GM12878 (cell line): ENCODE data around the gene OSBPL7. TPM values are rescaled to one million over a fixed set of nuclear protein-coding genes. Genes with fewer than 3 reads are reported as not detected.

Experiments
- ATAC-seq: fragments of 200-7000 bp; cut with Tn5 transposase; 3 replicates; pipeline ENCODE4 v1.9.1; 2020; ENCODE audit warnings: mild to moderate bottlenecking, moderate library complexity
- BruUV-seq: library from RNA; stranded (reverse); fragments of 400-500 nt; replicated peaks from 2 replicates; lab custom pipeline; 2021; lab: Mats Ljungman, UMichigan
- CTCF ChIA-PET: fragments of 300-600 bp; sonication (Branson Sonifier 250); formaldehyde crosslinking; extraction: SDS; loops from one replicate; lab custom pipeline; 2021; ENCODE audit warnings: inconsistent platforms; lab: Yijun Ruan, JAX
- POLR2A ChIA-PET: fragments of 350-600 bp; formaldehyde crosslinking; extraction: SDS; loops from one replicate; lab custom pipeline; 2021; ENCODE audit warnings: inconsistent platforms; lab: Charles Lee
- RAD21 ChIA-PET: fragments of 300-600 bp; sonication (Branson Sonifier 250); formaldehyde crosslinking; loops from one replicate; lab custom pipeline; 2023; ENCODE audit warnings: antibody characterized with exemption; ENCODE audit not compliant: unreplicated experiment; lab: Charles Lee
- SMC1A ChIA-PET: fragments of 300-600 bp; sonication (Branson Sonifier 250); formaldehyde crosslinking; loops from one replicate; lab custom pipeline; 2023; ENCODE audit not compliant: unreplicated experiment, uncharacterized antibody; lab: Charles Lee
- DNase-seq: peaks from one replicate; pipeline ENCODE4 v3.0.0-alpha.2; 2011; ENCODE audit warnings: low read depth, low spot score
- FAIRE-seq: peaks from 3 replicates; lab custom pipeline; 2011; peaks lifted over from hg19 to GRCh38; lab: Jason Lieb, UNC
- H2AFZ ChIP-seq: 2 replicates; pipeline ENCODE4 v1.6.0; 2011; ENCODE audit warnings: low read depth, low read length, control low read depth; ENCODE audit not compliant: control insufficient read depth
- H3K27ac ChIP-seq: 2 replicates; pipeline ENCODE4 v1.5.1; 2011; ENCODE audit warnings: control low read depth; ENCODE audit not compliant: control insufficient read depth, insufficient read depth
- H3K27me3 ChIP-seq, 2 experiments: replicated peaks in 1 of 2; 2 replicates each; pipeline versions ENCODE4 v1.6.0 to v1.6.1; 2011; ENCODE audit warnings: low read length in 1 of 2; ENCODE audit not compliant: control insufficient read depth in 2 of 2, insufficient read depth in 2 of 2
- H3K36me3 ChIP-seq, 2 experiments: 2 replicates each; pipeline ENCODE4 v1.5.1; 2011; ENCODE audit warnings: low read length in 1 of 2; ENCODE audit not compliant: control insufficient read depth in 2 of 2, insufficient read depth in 2 of 2
- H3K4me1 ChIP-seq: 2 replicates; pipeline ENCODE4 v1.6.1; 2011; ENCODE audit warnings: mild to moderate bottlenecking, low read length, moderate library complexity, mixed read lengths; ENCODE audit not compliant: control insufficient read depth, insufficient read depth
- H3K4me2 ChIP-seq: 2 replicates; pipeline ENCODE4 v1.6.0; 2011; ENCODE audit warnings: control low read depth; ENCODE audit not compliant: control insufficient read depth, insufficient read depth
- H3K4me3 ChIP-seq: fragments of 200-600 bp; sonication (generic); 2 replicates; pipeline ENCODE4 v1.5.1; 2016
- H3K79me2 ChIP-seq: 2 replicates; pipeline ENCODE4 v1.6.0; 2011; ENCODE audit warnings: low read length; ENCODE audit not compliant: control insufficient read depth, insufficient read depth
- H3K9ac ChIP-seq: 2 replicates; pipeline ENCODE4 v1.8.0; 2011; ENCODE audit warnings: low read length, control low read depth, mixed read lengths; ENCODE audit not compliant: control insufficient read depth, insufficient read depth
- H3K9me3 ChIP-seq: replicated peaks from 3 replicates; pipeline ENCODE4 v1.5.1; 2011; ENCODE audit warnings: mild to moderate bottlenecking, low read length; ENCODE audit not compliant: control insufficient read depth, insufficient read depth
- H4K20me1 ChIP-seq: 2 replicates; pipeline ENCODE4 v1.6.0; 2011; ENCODE audit not compliant: control insufficient read depth, insufficient read depth
- CHD4 ChIP-seq: fragments of 200-600 bp; sonication (generic); IDR thresholded peaks from 2 replicates; pipeline ENCODE4 v1.6.1; 2016; ENCODE audit warnings: mild to moderate bottlenecking
- GATAD2B ChIP-seq: fragments of 450-650 bp; conservative IDR thresholded peaks from 2 replicates; pipeline ENCODE4 v1.6.1; 2017; ENCODE audit warnings: low read depth, mild to moderate bottlenecking, moderate library complexity
- SKIL ChIP-seq: fragments of 450-650 bp; IDR thresholded peaks from 2 replicates; pipeline ENCODE4 v1.6.1; 2017; ENCODE audit warnings: mild to moderate bottlenecking, low read depth, inconsistent platforms; ENCODE audit not compliant: poor library complexity, severe bottlenecking
- ZNF592 ChIP-seq: fragments of 450-650 bp; IDR thresholded peaks from 2 replicates; pipeline ENCODE4 v1.6.1; 2017; ENCODE audit warnings: mild to moderate bottlenecking, moderate library complexity
- WGBS: methylation state at CpG from one replicate; pipeline ENCODE4 v1.1.6; 2016; ENCODE audit warnings: low lambda C conversion rate; ENCODE audit not compliant: insufficient replicate concordance, insufficient coverage; ENCODE audit errors: missing lambda C conversion rate; 5-methylcytosine and 5-hydroxymethylcytosine counted together
- in situ Hi-C: fragments of 300-500 bp; cut with MboI; formaldehyde crosslinking; loops from 9 replicates; pipeline ENCODE4 v1.14.3; 2018; ENCODE audit warnings: mixed read lengths
- intact Hi-C: fragments of 100-400 bp; cut with micrococcal nuclease; formaldehyde crosslinking; loops from one replicate; pipeline ENCODE4 v1.14.2; 2022; ENCODE audit not compliant: unreplicated experiment
- polyA plus RNA-seq, 11 experiments: library from polyadenylated mRNA; depleted of rRNA in 4 of 11; unstranded in 6 of 11; stranded (reverse) in 5 of 11; fragments of >200 nt; fragmentation: Nextera tagmentation in 4 of 11; fragmentation: Illumina TruSeq in 1 of 11; extraction: Ambion mirVana in 4 of 11; extraction: Trizol in 1 of 11; gene quantifications; 1 replicate in 1 of 11; 2 replicates in 10 of 11; pipeline versions ENCODE4 v1.2.1 to v1.2.3, GENCODE V29; 2011 to 2016; ENCODE audit warnings: inconsistent platforms in 2 of 11, missing spikeins in 2 of 11, low read depth in 1 of 11
- total RNA-seq, 4 experiments: library from RNA; depleted of rRNA in 3 of 4; stranded (reverse); fragments of >200 nt in 3 of 4; fragmentation: Illumina TruSeq in 1 of 4; extraction: Trizol in 1 of 4; gene quantifications; 2 replicates each; pipeline versions ENCODE4 v1.2.1 to v1.2.3, GENCODE V29; 2013 to 2021

OSBPL7 gene
- total and polyA plus RNA-seq, 10 of the 15 experiments (the other 5 are each of a cell fraction or from before 2014, with no cell fraction given), result 0.50 to 16.1 (median 6.7) TPM

GRCh38 chr17:47800686-47801085, 20.9 kb downstream of the OSBPL7 start:
- RAD21 ChIA-PET, result interaction anchor here (1.0 to 2.1 kb wide), 5 partner anchors 23 to 137 kb away, joined by 3 to 8 read pairs (median 5); no protein-coding TSS in a partner anchor
- in situ Hi-C loops, result loop anchor here (10.0 kb wide), 1 partner anchor 106 kb away; the partner anchor contains the start of gene TBKBP1

More at GRCh38 chr17:47800686-47801085, 20.9 kb downstream of the OSBPL7 start:
- no peak overlapping the region for H2AFZ ChIP-seq
- H4K20me1 ChIP-seq, result no peaks in the 10 kb centered on the region
- H3K4me3 ChIP-seq, result no peak overlapping the region
- TF ChIP-seq SKIL (no peak), CHD4 (no peak), ZNF592 (no peak), GATAD2B (no peak)
- no peaks in the 10 kb centered on the region for H3K9me3 ChIP-seq
- H3K4me2 ChIP-seq, result no peak overlapping the region
- BruUV-seq, result no TSS peak
- ChIA-PET POLR2A (interaction anchor here (0.6 kb wide), 1 partner anchor 9 kb away, joined by 6 read pairs; no protein-coding TSS in a partner anchor), CTCF (interaction anchor here (0.6 to 2.1 kb wide), 7 partner anchors 68 to 218 kb away, joined by 3 to 17 read pairs (median 5); partner anchors contain the start of gene TBX21), SMC1A (interaction anchor here (1.9 kb wide), 1 partner anchor 136 kb away, joined by 8 read pairs; no protein-coding TSS in a partner anchor)
- no peaks in the 10 kb centered on the region for H3K4me1 ChIP-seq
- no peak overlapping the region for H3K27ac ChIP-seq
- H3K9ac ChIP-seq, result no peak overlapping the region
- 53% methylated on average over 12 of the region's 12 CpGs for WGBS
- no peak for ATAC-seq
- intact Hi-C loops, result no loop called here
- DNase-seq, result no peak
- H3K27me3 ChIP-seq, result no peaks in the 10 kb centered on the region
- H3K79me2 ChIP-seq, result no peaks in the 10 kb centered on the region
- H3K36me3 ChIP-seq, result no peaks in the 10 kb centered on the region
- FAIRE-seq, result no peak
